H1 (cell line): ENCODE measurements around the gene ANAPC16. TPM values are rescaled to one million over a fixed set of nuclear protein-coding genes. Genes with fewer than 3 reads are reported as not detected.
A peak's percentile ranks its signal among the peaks of the same experiment; 100 is the strongest.

Experiments used
- BCL11A ChIP-seq, 2 experiments: IDR thresholded peaks; one replicate each; pipeline ENCODE4 v1.6.1; 2011; ENCODE audit warnings: low read depth in 2 of 2, low read length in 2 of 2, mild to moderate bottlenecking in 2 of 2
- CHD2 ChIP-seq: IDR thresholded peaks from 2 replicates; pipeline ENCODE4 v1.6.1; 2012; ENCODE audit warnings: low read length, improper control_type of control experiment
- CREB1 ChIP-seq: IDR thresholded peaks from 2 replicates; pipeline ENCODE4 v1.6.1; 2012; ENCODE audit warnings: inconsistent platforms
- CTBP2 ChIP-seq: IDR thresholded peaks from 2 replicates; pipeline ENCODE4 v1.7.0; 2011; ENCODE audit warnings: borderline replicate concordance, mild to moderate bottlenecking, moderate library complexity, mixed read lengths, low read length; ENCODE audit not compliant: insufficient read depth, insufficient read length
- EZH2 ChIP-seq: fragments of 200-600 bp; sonication (generic); IDR thresholded peaks from 2 replicates; pipeline ENCODE4 v1.7.1; 2012; ENCODE audit warnings: low read depth, mild to moderate bottlenecking, moderate library complexity, low read length, inconsistent platforms; ENCODE audit not compliant: severe bottlenecking
- FOSL1 ChIP-seq: IDR thresholded peaks from 2 replicates; pipeline ENCODE4 v1.6.1; 2011; ENCODE audit warnings: mild to moderate bottlenecking, low read depth, low read length, moderate library complexity; ENCODE audit not compliant: insufficient read depth
- GABPA ChIP-seq: IDR thresholded peaks from 2 replicates; pipeline ENCODE4 v1.6.1; 2011; ENCODE audit warnings: mild to moderate bottlenecking, low read length, moderate library complexity, borderline replicate concordance; ENCODE audit not compliant: insufficient read depth
- GTF2F1 ChIP-seq: IDR thresholded peaks from 2 replicates; pipeline ENCODE4 v1.6.1; 2012; ENCODE audit warnings: low read depth, low read length, improper control_type of control experiment, borderline replicate concordance
- HDAC2 ChIP-seq, 2 experiments: fragments of 300-600 bp in 1 of 2; sonication (generic) in 1 of 2; IDR thresholded peaks; 2 replicates each; pipeline ENCODE4 v1.6.1; 2011 to 2012; ENCODE audit warnings: low read depth in 2 of 2, low read length in 2 of 2, mild to moderate bottlenecking in 2 of 2, moderate library complexity in 2 of 2, borderline replicate concordance in 1 of 2, inconsistent platforms in 1 of 2
- HDAC6 ChIP-seq: IDR thresholded peaks from one replicate; pipeline ENCODE4 v1.7.1; 2012; ENCODE audit warnings: low read depth, mild to moderate bottlenecking, inconsistent platforms, low read length, moderate library complexity
- MAX ChIP-seq: IDR thresholded peaks from 2 replicates; pipeline ENCODE4 v1.6.1; 2012; ENCODE audit warnings: inconsistent platforms
- POLR2A ChIP-seq, 2 experiments: IDR thresholded peaks; 1 replicate in 1 of 2; 2 replicates in 1 of 2; pipeline ENCODE4 v1.6.1; 2011; ENCODE audit warnings: low read depth in 2 of 2, low read length in 2 of 2, mild to moderate bottlenecking in 2 of 2; ENCODE audit errors: control extremely low read depth in 1 of 2
- RAD21 ChIP-seq, 2 experiments: IDR thresholded peaks in 1 of 2; conservative IDR thresholded peaks in 1 of 2; 2 replicates each; pipeline ENCODE4 v1.6.1; 2011; ENCODE audit warnings: low read depth in 2 of 2, low read length in 2 of 2, improper control_type of control experiment in 1 of 2, inconsistent platforms in 1 of 2, mild to moderate bottlenecking in 1 of 2, moderate library complexity in 1 of 2
- RBBP5 ChIP-seq: IDR thresholded peaks from 2 replicates; pipeline ENCODE4 v1.7.1; 2012; ENCODE audit warnings: low read depth, mild to moderate bottlenecking, inconsistent platforms, low read length, moderate library complexity, borderline replicate concordance
- SIN3A ChIP-seq, 2 experiments: IDR thresholded peaks in 1 of 2; conservative IDR thresholded peaks in 1 of 2; 2 replicates each; pipeline ENCODE4 v1.6.1; 2011 to 2012; ENCODE audit warnings: low read length in 2 of 2, improper control_type of control experiment in 1 of 2, low read depth in 1 of 2, mild to moderate bottlenecking in 1 of 2
- SP2 ChIP-seq: IDR thresholded peaks from 2 replicates; pipeline ENCODE4 v1.6.1; 2012; ENCODE audit warnings: mild to moderate bottlenecking, low read length, inconsistent platforms
- SRF ChIP-seq: IDR thresholded peaks from 2 replicates; pipeline ENCODE4 v1.6.1; 2011; ENCODE audit warnings: mild to moderate bottlenecking, low read depth, low read length, moderate library complexity
- TAF7 ChIP-seq: optimal IDR thresholded peaks from 2 replicates; pipeline ENCODE3; 2011; ENCODE audit warnings: low read depth, mild to moderate bottlenecking, inconsistent platforms, low read length, moderate library complexity, borderline replicate concordance
- TBP ChIP-seq: IDR thresholded peaks from 2 replicates; pipeline ENCODE4 v1.6.1; 2011; ENCODE audit warnings: low read depth, low read length, improper control_type of control experiment
- TEAD4 ChIP-seq: IDR thresholded peaks from 2 replicates; pipeline ENCODE4 v1.6.1; 2012; ENCODE audit warnings: low read depth, low read length, inconsistent platforms, mixed read lengths
- polyA plus RNA-seq, 7 experiments: library from polyadenylated mRNA; depleted of rRNA in 3 of 7; stranded (reverse) in 5 of 7; unstranded in 2 of 7; fragments of >200 nt in 5 of 7; fragments of 200-250 nt in 2 of 7; gene quantifications; 1 replicate in 5 of 7; 2 replicates in 1 of 7; 4 replicates in 1 of 7; pipeline versions ENCODE4 v1.2.1 to v1.2.3, GENCODE V29; 2011 to 2013; ENCODE audit warnings: missing spikeins in 2 of 7, mixed read lengths in 2 of 7
- total RNA-seq: library from RNA; stranded (reverse); fragmentation: NEBNext Ultra II Directional; extraction: Animal tissue kit (Norgen Biotek cat#: 25700); gene quantifications from 2 replicates; pipeline ENCODE4 v1.2.1, GENCODE V29; 2021
- TF ChIP-seq, protein P1 (sequence below): IDR thresholded peaks from 2 replicates; pipeline ENCODE4 v1.6.1; 2011; ENCODE audit warnings: low read length, improper control_type of control experiment

Gene ANAPC16
- total and polyA plus RNA-seq, 2 of the 8 experiments (the other 6 are each of a cell fraction or from before 2014, with no cell fraction given): 53.1 to 57.4 TPM

GRCh38 chr10:72215611-72216549, at the start of gene ANAPC16, which contains the start of gene ASCC1 (continued):
- TF ChIP-seq RAD21 (IDR thresholded peaks at IDR 0.05 in 1 of 2, conservative IDR thresholded peaks at IDR 0.05 in 1 of 2; ENCODE audit: low read depth in 2 of 2, low read length in 2 of 2) (0 out of 4 replicates have a peak, but pooled peaks of 1 of the 2 experiments have one; percentile 0), SRF (no peak), GTF2F1 (no peak), HDAC6 (no peak), RBBP5 (peak; percentile 76; the same call in 1 of the 2 replicates), HDAC2 (IDR thresholded peaks at IDR 0.05; ENCODE audit: borderline replicate concordance in 1 of 2, low read depth in 2 of 2, low read length in 2 of 2) (peak in 1 of 2 experiments; percentile 32; a peak in 1 of 4 replicates), FOSL1 (no peak), MAX (peak; percentile 87), CTBP2 (no peak), CHD2 (no peak), BCL11A (IDR thresholded peaks at IDR 0.05; ENCODE audit: low read depth in 2 of 2, low read length in 2 of 2) (no peak), TBP (peak; percentile 80), EZH2 (no peak), CREB1 (peak; percentile 49; the same call in 1 of the 2 replicates), TAF7 (peak; percentile 90), POLR2A (IDR thresholded peaks at IDR 0.05; ENCODE audit: control extremely low read depth in 1 of 2, low read depth in 2 of 2, low read length in 2 of 2) (peak; percentile 95 to 99), SP2 (no peak), SIN3A (conservative IDR thresholded peaks at IDR 0.05 in 1 of 2, IDR thresholded peaks at IDR 0.05 in 1 of 2; ENCODE audit: low read depth in 1 of 2, low read length in 2 of 2) (peak in 1 of 2 experiments; percentile 76; a peak in 3 of 4 replicates), GABPA (no peak), TEAD4 (peak; percentile 81)
- TF ChIP-seq, protein P1, sequence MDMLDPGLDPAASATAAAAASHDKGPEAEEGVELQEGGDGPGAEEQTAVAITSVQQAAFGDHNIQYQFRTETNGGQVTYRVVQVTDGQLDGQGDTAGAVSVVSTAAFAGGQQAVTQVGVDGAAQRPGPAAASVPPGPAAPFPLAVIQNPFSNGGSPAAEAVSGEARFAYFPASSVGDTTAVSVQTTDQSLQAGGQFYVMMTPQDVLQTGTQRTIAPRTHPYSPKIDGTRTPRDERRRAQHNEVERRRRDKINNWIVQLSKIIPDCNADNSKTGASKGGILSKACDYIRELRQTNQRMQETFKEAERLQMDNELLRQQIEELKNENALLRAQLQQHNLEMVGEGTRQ: no peak
